PC-3 (cell line): ENCODE results near the gene FARP1. TPM values are rescaled to one million over a fixed set of nuclear protein-coding genes. Genes with fewer than 3 reads are reported as not detected.
A peak's percentile ranks its signal among the peaks of the same experiment; 100 is the strongest.

Experiments
- ATAC-seq: fragments of 200-7000 bp; cut with Tn5 transposase; 2 replicates; pipeline ENCODE4 v1.9.1; 2020; ENCODE audit warnings: mild to moderate bottlenecking, moderate library complexity
- BruUV-seq: library from RNA; stranded (reverse); fragments of 400-500 nt; replicated peaks from 2 replicates; lab custom pipeline; 2021; lab: Mats Ljungman, UMichigan
- CTCF ChIA-PET: fragments of 300-600 bp; sonication (Branson Sonifier 250); formaldehyde crosslinking; loops from one replicate; lab custom pipeline; 2022; ENCODE audit warnings: antibody characterized with exemption; lab: Charles Lee
- POLR2A ChIA-PET: fragments of 300-600 bp; sonication (Branson Sonifier 250); formaldehyde crosslinking; loops from one replicate; lab custom pipeline; 2022; ENCODE audit warnings: antibody characterized with exemption; ENCODE audit not compliant: unreplicated experiment; lab: Charles Lee
- DNase-seq: peaks from one replicate; pipeline ENCODE4 v3.0.0-alpha.2; 2015
- H2AFZ ChIP-seq: fragments of 300-600 bp; sonication (generic); 2 replicates; pipeline ENCODE4 v1.6.0; 2016; ENCODE audit warnings: antibody characterized with exemption, low read length
- H3F3A ChIP-seq: fragments of 300-600 bp; sonication (generic); one replicate; pipeline ENCODE4 v1.6.0; 2017; ENCODE audit warnings: antibody characterized with exemption, low read length, control low read depth, mild to moderate bottlenecking; ENCODE audit not compliant: unreplicated experiment
- H3K27ac ChIP-seq: fragments of 300-600 bp; sonication (generic); 2 replicates; pipeline ENCODE4 v1.5.1; 2016; ENCODE audit warnings: mild to moderate bottlenecking, low read length
- H3K27me3 ChIP-seq: fragments of 300-600 bp; sonication (generic); 2 replicates; pipeline ENCODE4 v1.6.1; 2016; ENCODE audit warnings: low read length, mixed read lengths
- H3K36me3 ChIP-seq: fragments of 300-600 bp; sonication (generic); 2 replicates; pipeline ENCODE4 v1.6.1; 2016; ENCODE audit warnings: low read depth, mixed run types, low read length, mixed read lengths
- H3K4me1 ChIP-seq: fragments of 300-600 bp; sonication (generic); 2 replicates; pipeline ENCODE4 v1.5.1; 2016; ENCODE audit warnings: low read length; ENCODE audit not compliant: insufficient read depth
- H3K4me2 ChIP-seq: fragments of 300-600 bp; sonication (generic); 2 replicates; pipeline ENCODE4 v1.6.0; 2016; ENCODE audit warnings: low read length
- H3K4me3 ChIP-seq: fragments of 300-600 bp; sonication (generic); 2 replicates; pipeline ENCODE4 v1.5.1; 2016; ENCODE audit warnings: mild to moderate bottlenecking, low read length, mixed read lengths
- H3K79me2 ChIP-seq: fragments of 300-600 bp; sonication (generic); 2 replicates; pipeline ENCODE4 v1.6.1; 2017; ENCODE audit warnings: low read length, mixed read lengths
- H3K9ac ChIP-seq: fragments of 300-600 bp; sonication (generic); 2 replicates; pipeline ENCODE4 v1.6.0; 2016; ENCODE audit warnings: mild to moderate bottlenecking, low read length
- H3K9me2 ChIP-seq: fragments of 300-600 bp; sonication (generic); replicated peaks from 2 replicates; pipeline ENCODE4 v1.6.1; 2016; ENCODE audit warnings: mixed run types, low read length, mixed read lengths
- H3K9me3 ChIP-seq: fragments of 300-600 bp; sonication (generic); 2 replicates; pipeline ENCODE4 v1.6.1; 2016; ENCODE audit warnings: low read length, mixed read lengths
- H4K20me1 ChIP-seq: fragments of 300-600 bp; sonication (generic); 2 replicates; pipeline ENCODE4 v1.6.1; 2016; ENCODE audit warnings: low read length, mixed read lengths
- CTCF ChIP-seq: fragments of 300-600 bp; sonication (generic); conservative IDR thresholded peaks from 2 replicates; pipeline ENCODE4 v1.5.1; 2017; ENCODE audit warnings: antibody characterized with exemption, low read depth, mild to moderate bottlenecking, low read length
- EZH2 ChIP-seq: fragments of 300-600 bp; sonication (generic); IDR thresholded peaks from one replicate; pipeline ENCODE4 v1.6.1; 2017; ENCODE audit warnings: antibody characterized with exemption, mild to moderate bottlenecking, low read length; ENCODE audit not compliant: unreplicated experiment
- EZH2phosphoT487 ChIP-seq: fragments of 300-600 bp; sonication (generic); IDR thresholded peaks from 2 replicates; pipeline ENCODE4 v1.6.1; 2018; ENCODE audit warnings: mild to moderate bottlenecking, antibody characterized with exemption, low read length, borderline replicate concordance
- intact Hi-C: fragments of 100-400 bp; cut with micrococcal nuclease; formaldehyde crosslinking; loops from 2 replicates; pipeline ENCODE4 v1.9.0; 2023
- total RNA-seq: library from RNA; depleted of rRNA; stranded (reverse); fragments of >200 nt; gene quantifications from 2 replicates; pipeline ENCODE4 v1.2.3, GENCODE V29; 2014

The FARP1 gene
- total RNA-seq, 1 experiment from 2014 or later, result 18.2 TPM

GRCh38 chr13:98222081-98222554, 79.2 kb downstream of the FARP1 start:
- H2AFZ ChIP-seq, result no peak overlapping the region
- no peak overlapping the region for H3K27ac ChIP-seq
- intact Hi-C loops, result no loop called here
- H3K27me3 ChIP-seq, result no peaks in the 10 kb centered on the region
- no peaks in the 10 kb centered on the region for H3K9me3 ChIP-seq
- H3K79me2 ChIP-seq, result no peaks in the 10 kb centered on the region
- DNase-seq, result peak; percentile 30
- H3K4me1 ChIP-seq, result peaks cover 7% of the 10 kb centered on the region
- H4K20me1 ChIP-seq, result no peaks in the 10 kb centered on the region
- no peaks in the 10 kb centered on the region for H3F3A ChIP-seq
- no peak overlapping the region for H3K9ac ChIP-seq
- no peak overlapping the region for H3K4me2 ChIP-seq
- no peak overlapping the region for H3K4me3 ChIP-seq
- BruUV-seq, result no TSS peak
- H3K9me2 ChIP-seq, result no peaks in the 10 kb centered on the region
- no peaks in the 10 kb centered on the region for H3K36me3 ChIP-seq
- ATAC-seq, result no peak
- CTCF ChIA-PET, result no interaction called here
- POLR2A ChIA-PET, result no interaction called here
- TF ChIP-seq EZH2phosphoT487 (no peak), CTCF (no peak), EZH2 (no peak)

- ChIA-PET POLR2A (no interaction called here), CTCF (no interaction called here)
- Histone ChIP-seq H3K9ac (no peak overlapping the region), H3K27me3 (no peaks in the 10 kb centered on the region), H3K9me3 (no peaks in the 10 kb centered on the region), H4K20me1 (no peaks in the 10 kb centered on the region), H3F3A (no peaks in the 10 kb centered on the region), H3K4me2 (no peak overlapping the region), H3K79me2 (no peaks in the 10 kb centered on the region), H3K36me3 (no peaks in the 10 kb centered on the region), H3K4me3 (no peak overlapping the region), H3K4me1 (peaks cover 7% of the 10 kb centered on the region), H3K9me2 (no peaks in the 10 kb centered on the region), H3K27ac (no peak overlapping the region), H2AFZ (no peak overlapping the region)
- ATAC-seq, result no peak
- intact Hi-C loops, result no loop called here
- no TSS peak for BruUV-seq
- TF ChIP-seq EZH2 (no peak), CTCF (no peak), EZH2phosphoT487 (no peak)
- DNase-seq, result no peak
Measured at GRCh38 chr13:98222816-98223215, 79.9 kb downstream of the FARP1 start.

- intact Hi-C loops, result no loop called here
- POLR2A ChIA-PET, result no interaction called here
Measured at GRCh38 chr13:98223741-98224140, 80.8 kb downstream of the FARP1 start.

More at GRCh38 chr13:98223741-98224140, 80.8 kb downstream of the FARP1 start:
- TF ChIP-seq EZH2phosphoT487 (no peak), EZH2 (no peak), CTCF (no peak)
- no peak for DNase-seq
- H3K9ac ChIP-seq, result no peak overlapping the region
- no peak for ATAC-seq
- H3F3A ChIP-seq, result no peaks in the 10 kb centered on the region
- H3K27ac ChIP-seq, result no peak overlapping the region
- H2AFZ ChIP-seq, result no peak overlapping the region
- H3K36me3 ChIP-seq, result no peaks in the 10 kb centered on the region
- H3K9me3 ChIP-seq, result no peaks in the 10 kb centered on the region
- H3K4me1 ChIP-seq, result peaks cover 10% of the 10 kb centered on the region
- H3K79me2 ChIP-seq, result no peaks in the 10 kb centered on the region
- H3K9me2 ChIP-seq, result no peaks in the 10 kb centered on the region
- CTCF ChIA-PET, result no interaction called here
- H3K4me2 ChIP-seq, result no peak overlapping the region
- H3K27me3 ChIP-seq, result no peaks in the 10 kb centered on the region
- BruUV-seq, result no TSS peak
- H4K20me1 ChIP-seq, result no peaks in the 10 kb centered on the region
- no peak overlapping the region for H3K4me3 ChIP-seq
